Epidermal melanocyte (primary cell): Measurements from ENCODE around the gene IQSEC1.
A peak's percentile ranks its signal among the peaks of the same experiment; 100 is the strongest.

Source experiments
- DNase-seq: peaks from one replicate; pipeline ENCODE4 v3.0.0; 2011; ENCODE audit warnings: low spot score; ENCODE audit not compliant: insufficient read length

The IQSEC1 gene

DNA sequence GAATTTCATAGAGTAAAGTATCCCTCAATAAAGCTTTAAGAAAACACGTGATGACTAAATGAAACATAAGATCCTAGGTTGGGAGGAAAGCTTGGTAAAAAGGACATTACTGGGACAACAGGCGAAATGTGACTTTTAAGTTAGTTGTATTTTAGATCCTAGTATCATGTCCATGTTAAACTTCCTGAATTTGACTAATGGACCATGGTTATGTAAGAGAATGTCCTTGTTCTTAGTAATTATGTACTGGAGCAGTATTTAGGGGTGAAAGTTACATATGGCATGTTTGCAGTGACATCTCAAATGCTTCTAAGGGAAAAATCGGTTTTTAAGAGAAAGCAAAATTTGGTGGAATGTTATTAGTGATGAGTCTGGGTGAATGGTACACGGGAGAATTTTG, 69.6 kb downstream of the IQSEC1 start:
- DNase-seq = no peak

DNA sequence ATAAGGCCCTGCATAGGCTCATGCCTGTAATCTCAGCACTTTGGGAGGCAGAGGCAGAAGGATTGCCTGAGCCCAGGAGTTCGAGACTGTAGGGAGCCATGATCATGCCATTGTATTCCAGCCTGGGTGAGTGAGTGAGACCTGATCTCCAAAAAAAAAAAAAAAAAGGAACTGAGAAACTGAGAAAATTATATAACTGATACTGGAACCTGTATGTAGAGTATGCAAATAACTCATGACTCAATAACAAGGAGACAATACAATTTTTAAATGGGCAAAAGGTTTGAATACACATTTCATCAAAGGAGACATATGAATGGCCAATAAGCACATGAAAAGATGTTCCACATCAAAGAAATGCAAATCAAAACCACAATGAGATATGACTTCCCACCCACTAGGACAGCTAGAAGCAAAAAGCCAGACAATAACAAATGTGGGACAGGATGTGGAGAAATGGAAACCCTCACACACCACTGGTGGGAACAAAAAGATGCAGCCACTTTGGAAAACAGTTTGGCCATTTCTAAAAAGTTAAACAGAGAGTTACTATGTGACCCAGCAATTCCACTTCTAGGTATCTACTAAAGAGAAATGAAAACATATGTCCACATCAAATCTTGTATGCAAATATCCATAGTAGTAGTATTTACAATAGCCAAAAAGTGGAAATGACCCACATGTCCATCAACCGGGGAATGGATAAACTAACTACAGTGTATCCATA, 70.7 kb downstream of the IQSEC1 start:
- no peak for DNase-seq

DNA sequence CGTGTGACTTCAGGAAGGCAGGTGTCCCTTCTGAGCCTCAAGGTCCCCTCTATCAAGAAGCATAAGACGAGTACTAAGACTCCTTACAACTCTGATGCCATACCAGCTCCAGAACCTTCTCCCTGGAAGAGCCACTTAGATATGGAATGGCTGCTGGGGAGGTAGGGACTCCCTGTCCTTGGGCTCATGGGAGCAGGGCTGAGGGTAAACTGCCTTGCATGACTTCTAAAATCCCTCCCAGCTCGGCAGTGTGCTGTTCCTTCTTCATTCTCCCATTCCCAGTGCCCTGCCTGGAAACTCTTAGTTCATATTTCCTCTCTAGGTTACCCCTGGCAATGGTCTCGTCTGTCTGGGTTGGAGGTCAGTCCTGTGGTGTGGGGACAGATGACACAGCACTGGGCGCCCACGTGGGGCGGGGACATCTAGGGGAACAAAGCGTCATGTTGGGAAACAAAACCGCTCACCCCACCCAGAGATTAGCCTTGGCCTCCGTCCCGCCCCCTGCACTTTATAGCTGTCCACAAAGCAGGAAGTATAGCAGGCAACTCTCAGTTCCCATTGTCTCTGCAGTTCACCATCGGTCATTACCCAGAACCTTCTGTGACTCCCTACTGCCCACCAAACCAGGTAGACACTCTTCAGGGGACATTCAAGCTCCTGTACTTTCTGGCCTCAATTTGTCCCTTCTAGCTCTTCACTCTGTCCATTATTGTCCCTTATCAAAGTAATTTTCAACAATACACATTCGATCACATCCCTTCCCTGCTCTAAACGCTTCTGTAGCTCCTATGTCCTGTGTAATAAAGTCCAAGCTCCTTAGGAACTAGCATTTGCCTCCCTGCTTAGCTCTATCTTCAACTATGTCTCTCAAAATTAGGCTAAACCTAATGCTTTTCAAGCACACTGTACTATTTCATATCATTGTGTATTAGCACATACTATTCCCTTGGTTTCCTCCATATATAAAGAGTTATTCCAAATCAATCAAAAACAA, 73.8 kb downstream of the IQSEC1 start:
- DNase-seq = no peak

DNA sequence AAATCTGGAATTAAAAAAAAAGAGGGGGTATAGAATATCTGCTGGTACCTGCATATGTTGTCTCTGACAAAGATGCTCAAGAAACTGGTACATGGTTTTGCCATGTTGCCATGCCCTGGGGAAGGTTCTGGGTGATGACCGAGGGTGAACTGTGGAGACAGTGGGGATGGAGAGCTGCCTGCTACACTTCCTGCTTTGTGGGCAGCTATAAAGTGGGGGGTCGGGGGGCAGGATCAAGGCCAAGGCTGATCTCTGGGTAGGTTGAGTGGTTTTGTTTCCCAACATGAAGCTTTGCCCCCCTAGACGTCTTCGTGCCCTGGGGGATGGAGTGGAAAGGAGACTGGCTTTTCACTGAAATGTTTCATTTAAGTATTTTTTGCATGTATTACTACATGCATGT, 74.6 kb downstream of the IQSEC1 start:
- DNase-seq = no peak

DNA sequence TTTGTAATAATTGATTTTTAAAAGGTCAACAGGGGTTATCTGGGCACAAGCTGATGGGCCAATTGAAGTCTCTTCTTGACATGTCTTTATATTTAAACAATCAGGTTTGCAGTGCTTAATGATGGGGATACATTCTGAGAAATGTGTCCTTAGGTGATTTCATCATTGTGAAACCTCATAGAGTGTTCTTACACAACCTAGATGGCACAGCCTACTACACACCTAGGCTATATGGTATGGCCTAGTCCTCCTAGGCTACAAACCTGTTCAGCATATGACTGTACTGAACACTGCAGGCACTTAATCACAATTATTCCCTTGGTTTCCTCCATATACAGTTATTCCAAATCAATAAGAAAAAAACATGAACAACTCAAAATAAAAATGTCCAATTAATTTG, 75.8 kb downstream of the IQSEC1 start:
- no peak for DNase-seq

DNA sequence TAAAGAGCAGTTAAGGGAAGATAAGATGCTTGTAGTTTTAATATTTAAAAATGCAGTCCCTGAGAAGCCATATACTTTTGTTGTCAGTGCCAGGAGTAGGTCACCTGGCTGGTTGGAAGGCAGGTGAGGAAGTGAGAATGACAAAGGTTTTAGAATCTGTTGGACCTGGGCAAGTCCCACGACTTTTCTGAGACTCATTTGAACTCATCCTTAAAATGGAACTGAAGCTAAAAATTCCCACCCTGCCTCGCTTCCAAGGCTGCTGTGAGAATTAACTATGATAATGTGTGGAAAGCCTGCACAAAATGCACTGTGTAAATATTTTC, 77.1 kb downstream of the IQSEC1 start:
- DNase-seq = no peak

DNA sequence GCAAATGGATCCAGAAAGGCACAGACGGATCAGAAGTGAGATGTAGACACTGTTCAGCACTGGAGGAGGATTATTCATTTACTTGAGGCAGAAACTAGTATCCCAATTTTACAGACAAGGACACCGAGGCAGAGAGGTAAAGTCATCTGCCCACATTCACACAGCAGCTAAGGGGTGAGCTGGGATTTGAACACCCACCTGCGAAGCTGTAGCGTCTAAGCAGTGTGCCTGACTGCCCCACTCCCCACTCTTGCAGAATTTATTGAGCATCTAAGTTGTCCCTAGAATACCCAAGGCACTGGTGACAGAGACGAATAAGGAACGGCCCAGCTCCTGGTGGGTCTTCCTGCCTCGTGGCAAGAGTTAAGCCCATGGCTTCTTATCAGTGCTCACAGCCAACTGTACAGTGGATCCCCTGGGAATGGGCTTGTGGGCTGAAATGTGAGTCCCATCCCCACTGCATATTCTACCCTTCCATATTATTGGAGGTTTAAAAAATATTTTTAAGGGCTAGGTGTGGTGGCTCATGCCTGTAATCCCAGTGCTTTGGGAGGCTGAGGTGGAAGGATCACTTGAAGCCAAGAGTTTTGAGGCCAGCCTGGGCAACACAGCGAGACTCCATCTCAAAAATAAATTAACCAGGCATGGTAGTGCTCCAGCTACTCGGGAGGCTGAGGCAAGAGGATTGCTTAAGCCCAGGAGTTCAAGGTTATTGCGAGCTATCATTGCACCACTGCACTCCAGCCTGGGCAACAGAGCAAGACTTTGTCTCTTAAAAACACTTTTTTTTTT, 77.6 kb downstream of the IQSEC1 start:
- no peak for DNase-seq

DNA sequence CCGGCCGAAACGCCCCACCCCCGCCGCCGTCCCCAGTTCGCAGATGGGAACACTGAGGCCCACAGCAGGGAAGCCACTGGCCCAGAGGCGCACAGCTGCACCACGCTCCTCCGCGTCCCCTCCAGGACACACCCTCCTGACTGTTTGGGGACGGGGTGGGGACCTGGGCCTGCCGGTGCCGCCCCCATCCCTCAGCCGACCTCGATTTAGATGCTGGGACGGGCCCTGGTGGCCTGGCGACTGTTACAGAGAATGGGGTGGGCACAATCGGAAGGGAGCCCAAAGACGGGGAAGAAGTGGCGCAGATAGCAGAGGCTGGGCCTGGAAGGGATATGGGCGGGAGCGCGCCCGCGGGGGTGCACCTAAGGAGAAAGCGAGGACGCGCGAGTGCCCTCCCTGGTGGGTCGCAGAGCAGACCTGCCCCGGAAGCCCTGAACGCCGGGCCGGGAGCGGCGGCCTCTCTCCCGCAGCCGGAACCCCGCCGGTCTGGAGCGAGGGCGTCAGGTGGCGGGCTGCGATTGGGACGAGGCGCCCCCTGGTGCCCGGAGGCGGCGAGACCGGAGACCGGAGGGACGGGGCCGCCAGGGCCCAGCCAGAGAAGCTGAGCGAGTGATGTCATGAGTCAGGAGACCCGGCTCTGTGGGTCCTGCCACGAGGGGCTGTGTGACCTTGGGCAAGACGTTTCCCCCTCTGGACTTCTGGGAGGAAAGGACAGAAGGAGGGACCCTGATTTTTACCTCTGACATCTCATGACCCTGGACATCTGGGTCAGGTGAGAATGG, 78.4 kb downstream of the IQSEC1 start:
- DNase-seq = peak; percentile 95

DNA sequence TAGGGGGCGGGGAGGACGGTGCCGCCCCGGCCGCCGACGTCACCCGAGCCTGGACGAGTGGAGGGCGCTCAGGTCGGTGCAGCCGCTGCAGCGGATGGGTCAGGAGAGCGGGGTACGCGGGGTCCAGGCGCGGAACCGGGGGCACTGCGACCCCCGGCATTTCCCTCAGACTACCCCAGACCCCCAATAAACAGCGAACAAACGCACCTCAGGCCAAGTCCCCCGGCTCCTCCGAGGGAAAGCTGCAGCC, 78.9 kb downstream of the IQSEC1 start:
- no peak for DNase-seq

DNA sequence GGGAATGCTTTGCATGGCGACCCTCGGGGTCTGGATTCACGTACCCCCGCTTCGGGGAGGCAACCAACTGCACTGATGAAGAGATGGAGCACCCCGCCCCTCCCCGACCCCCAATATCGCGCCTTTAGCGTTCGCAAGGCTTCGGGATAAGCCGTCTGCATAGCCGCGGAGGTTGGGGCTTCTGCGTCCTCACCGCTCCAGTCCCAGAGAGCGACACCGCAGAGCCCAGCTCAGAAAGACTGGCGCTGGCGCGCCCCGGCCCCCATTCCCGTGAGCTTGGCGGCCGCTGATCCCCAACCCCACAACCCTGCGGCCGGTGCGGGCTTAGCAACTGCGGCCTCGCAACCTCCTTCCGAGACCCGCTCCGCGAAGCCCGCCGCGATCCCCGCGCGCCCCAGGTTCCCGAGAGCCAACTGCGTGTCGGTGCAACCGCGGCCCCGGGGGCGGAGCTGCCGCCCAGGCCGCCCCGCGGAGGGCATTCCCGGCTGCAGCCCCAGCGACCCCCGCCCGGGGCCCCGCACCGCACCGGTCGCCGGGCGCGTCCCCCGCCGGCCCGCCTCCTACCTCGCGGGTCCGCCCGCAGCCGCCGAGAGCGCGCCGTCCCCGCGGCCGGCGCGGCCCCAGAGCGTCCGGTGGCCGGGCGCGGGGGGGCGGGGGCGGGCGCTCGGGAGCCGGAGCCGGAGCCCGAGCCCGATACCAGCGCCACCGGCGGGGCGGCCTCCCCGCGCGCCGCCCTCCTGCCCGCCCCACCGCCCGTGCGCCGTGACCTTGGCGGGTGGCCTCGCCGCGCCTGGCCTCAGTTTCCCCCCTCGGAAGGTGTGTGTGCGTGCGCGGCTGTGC, 79.5 kb downstream of the IQSEC1 start:
- DNase-seq = no peak

DNA sequence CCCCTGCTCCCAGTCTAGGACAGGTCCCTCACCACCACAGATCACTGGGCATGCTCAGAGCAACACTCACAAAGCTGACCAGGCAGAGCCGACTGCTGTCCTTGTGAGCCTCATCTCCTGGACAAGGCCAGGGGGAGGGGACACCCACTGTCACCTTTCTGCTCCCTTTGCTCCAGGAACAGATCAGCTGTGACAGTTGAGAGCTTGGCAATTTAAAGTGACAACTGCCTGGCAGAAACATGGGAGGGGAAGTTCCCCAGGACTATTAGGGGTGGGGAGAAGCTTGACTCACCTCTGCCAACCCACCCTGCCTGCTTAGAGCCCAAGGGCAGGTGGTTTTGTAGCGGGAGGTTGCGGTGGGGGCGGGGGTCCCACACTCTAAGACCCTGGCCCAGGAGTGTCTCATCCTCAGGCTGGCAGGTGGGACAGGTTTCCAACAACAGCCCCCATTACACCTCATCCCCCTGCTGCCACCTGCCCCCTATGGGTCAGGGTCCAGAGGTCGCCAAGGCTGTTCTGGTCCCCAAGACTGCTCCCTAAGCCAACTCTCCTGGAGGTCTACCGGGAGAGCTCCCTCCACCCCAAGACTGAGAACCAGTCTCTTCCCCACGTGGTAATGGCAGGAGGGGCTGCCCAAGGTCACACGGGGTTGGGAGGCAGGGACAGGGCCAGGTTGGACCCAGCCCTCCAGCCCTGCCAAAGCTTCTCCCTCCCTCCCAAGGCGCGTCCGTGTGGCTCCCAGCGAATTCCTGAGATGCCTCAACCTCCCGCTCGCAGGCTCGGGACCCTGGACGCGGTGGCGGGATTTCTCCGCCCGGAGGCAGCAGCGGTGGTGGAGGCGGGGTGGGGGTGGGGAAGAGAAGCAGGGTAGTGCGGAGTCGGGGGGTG, 80.4 kb downstream of the IQSEC1 start:
- no peak for DNase-seq

DNA sequence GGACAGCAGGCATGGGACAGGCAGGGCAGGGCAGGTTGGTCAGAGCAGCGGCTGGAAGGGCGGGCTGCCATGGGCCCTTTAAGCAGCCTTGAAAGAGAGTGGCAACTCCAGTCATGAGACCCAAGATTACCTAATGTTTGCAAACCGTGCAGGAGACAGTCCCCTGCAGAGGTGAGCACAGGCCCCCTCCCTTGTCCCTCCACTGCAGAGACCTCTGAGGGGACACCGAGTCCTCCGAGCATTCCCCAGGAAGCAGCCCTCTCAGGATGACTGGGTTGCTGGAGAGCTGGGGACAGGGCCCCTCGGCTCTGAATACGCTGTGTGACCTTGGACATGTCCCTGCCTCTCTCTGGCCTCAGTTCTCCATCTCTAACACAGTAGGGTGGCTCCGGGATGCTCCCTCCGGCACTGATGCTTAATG, 81.4 kb downstream of the IQSEC1 start:
- DNase-seq = no peak

DNA sequence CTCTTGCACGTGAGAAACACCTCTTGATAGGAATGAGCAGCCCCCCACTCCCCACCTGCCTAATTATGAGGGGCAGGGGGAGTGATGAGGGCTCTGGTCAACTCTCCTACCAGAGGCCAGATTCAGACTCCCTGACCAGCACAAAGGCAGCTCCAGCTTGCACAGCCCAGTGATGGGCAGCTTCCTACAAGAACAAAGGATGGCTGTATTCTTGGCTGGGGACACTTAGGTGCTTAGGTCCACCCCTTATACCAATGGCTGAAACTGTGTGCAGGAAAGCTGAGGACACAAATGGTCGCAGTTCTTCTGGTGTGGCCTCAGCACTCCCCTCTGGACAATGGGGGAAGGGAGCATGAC, 81.8 kb downstream of the IQSEC1 start:
- DNase-seq = no peak

DNA sequence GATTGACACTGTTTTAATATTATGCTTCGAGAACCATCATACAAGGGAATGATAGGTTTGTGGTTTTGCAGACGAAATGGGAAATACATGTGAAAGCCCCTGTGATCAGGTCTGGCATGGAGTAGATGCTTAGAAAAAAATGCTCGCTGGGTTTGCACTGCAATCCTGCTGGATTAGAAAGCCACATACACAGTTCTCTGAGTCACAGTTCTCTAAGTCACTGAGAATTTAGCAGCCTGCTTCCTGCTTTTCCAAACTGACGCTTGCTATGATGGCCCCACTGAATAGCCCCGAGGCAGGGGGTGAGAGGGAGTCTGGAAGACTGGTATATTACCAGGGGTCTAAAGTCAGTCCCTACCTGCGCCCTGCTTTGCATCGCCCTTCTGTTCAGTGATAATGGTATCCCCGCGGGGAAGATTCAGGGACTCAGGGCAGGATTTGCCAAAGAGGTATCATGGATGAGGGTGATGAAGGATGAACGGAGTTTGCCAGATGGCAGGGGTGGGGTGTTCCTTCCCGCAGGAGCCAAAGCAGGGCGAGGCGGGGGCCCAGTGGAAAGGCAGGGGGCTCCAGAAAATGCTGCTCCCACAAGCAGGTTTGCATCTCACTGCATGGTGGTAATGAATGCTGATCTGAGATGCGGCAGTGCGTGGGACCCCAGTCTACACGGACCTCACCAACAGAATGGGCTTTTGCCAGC, 82.3 kb downstream of the IQSEC1 start:
- DNase-seq = no peak

DNA sequence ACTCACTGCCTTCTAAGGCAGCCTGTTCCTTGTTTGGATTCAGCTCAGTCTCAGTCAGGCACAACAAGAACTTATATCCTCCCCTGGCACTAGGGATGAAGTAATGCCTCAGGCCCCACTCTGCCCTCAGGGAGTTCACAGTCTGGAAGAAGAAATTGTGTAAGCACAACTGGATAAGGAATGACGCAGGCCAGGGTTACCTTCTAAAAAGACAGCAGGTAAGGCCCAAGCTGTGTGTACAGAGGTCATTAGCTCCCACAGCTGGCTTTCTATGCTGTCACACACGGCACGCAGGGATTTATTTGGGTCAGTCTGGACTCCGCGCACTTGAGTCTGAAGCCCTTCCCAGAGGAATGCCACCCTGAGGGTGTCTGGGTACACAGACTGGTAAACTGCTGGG, 82.9 kb downstream of the IQSEC1 start:
- no peak for DNase-seq

DNA sequence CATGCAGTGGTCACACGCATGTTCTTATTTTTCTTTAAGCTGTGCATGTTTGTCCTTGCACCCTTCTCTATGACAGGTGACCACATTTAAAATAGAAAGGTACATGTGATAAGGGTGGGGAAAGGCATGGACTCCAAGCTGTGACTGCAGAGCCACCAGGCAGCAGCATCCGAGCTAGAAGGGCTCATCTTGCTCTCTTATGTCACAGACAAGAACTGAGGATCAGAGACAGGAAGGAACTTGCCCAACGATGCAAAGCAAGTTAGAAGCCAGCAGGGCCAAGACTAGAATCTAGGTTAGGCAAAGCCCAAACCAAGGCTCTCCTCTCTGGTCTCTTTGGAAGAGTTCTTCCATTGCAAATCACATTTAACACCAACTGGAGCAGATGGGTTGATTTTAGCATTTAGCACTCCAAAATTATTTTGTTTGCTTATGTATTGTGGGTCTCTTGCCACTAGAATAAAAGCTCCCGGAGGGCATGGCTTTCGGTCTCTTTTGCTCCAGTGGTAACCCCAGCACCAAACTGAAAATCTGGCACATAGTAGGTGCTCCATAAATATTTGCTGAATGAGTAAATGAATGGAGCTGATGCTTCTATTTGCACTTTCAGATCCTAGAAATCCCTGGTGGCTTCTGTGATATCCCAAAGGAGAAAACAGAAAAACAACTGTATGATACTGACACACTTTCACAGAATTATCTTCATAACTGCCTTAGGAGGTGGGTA, 84.3 kb downstream of the IQSEC1 start:
- no peak for DNase-seq

DNA sequence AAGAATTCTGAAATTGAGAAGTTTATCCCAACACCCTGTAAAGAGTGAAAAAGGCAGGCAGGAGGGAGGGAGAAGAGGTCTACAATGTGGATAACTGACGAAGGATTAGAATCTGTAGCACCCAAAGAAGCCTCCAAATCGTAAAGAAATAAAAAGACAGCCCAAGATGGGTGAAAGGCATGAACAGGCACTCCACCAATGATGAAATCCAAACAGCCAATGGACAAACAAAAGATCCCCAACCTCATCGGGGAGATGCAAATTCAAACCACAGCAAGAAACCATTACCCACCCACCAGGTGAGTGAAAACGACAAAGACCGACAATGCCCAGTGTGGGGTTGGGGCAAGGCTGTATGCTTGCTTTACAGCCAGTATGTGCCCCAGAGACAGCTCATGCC, 85.6 kb downstream of the IQSEC1 start:
- DNase-seq = no peak

DNA sequence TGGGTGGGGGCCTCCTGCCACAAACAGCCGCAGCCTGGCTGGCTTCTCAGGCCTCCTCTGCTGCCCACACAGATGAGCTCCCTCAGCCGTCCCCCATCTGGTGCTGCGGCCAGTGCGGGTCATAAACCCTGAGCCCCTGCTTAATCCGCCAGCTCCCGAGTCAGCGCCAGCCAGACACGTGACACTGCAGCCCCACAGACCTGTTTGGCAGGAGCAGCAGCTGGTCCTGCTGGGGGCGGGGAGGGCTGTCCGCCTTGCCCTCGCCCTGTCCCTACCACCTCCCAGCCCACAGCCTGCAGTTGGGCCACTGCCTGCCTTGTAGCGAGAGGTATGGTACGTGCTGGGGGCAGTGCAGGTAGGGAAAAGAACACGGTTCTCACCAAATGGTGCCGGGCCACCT, 86.2 kb downstream of the IQSEC1 start:
- DNase-seq = no peak
